Activated naive CD8-positive, alpha-beta T cell treated with anti-CD3 and anti-CD28 coated beads, Interleukin-2, amount 10 ng/mL, durations not matched to agents 7 days and 5 days (primary cell): ENCODE measurements around the gene MAP3K20. TPM values are rescaled to one million over a fixed set of nuclear protein-coding genes. Genes with fewer than 3 reads are reported as not detected.
A peak's percentile ranks its signal among the peaks of the same experiment; 100 is the strongest.
"Not testable (repeated sequence)": the region's sequence is repeated elsewhere in the genome, so short reads cannot be mapped to it uniquely, and the experiment has no call there.

Source experiments
- ATAC-seq: fragments of 150-1000 bp; cut with Tn5 transposase; one replicate; pipeline ENCODE4 v1.10.0; 2021; ENCODE audit warnings: low read depth, moderate library complexity
- POLR2A ChIA-PET: fragments of 350-600 bp; sonication (Branson Sonifier 250); formaldehyde crosslinking; loops from one replicate; lab custom pipeline; 2021; ENCODE audit warnings: antibody characterized with exemption; lab: Charles Lee
- DNase-seq: peaks from one replicate; pipeline ENCODE4 v3.0.0; 2021
- H3K27ac Mint-ChIP-seq: one replicate; pipeline ENCODE4 v1.8.0; 2022; ENCODE audit warnings: mild to moderate bottlenecking, mixed read lengths
- H3K27me3 Mint-ChIP-seq: one replicate; pipeline ENCODE4 v1.8.0; 2022; ENCODE audit warnings: mild to moderate bottlenecking, moderate library complexity, mixed read lengths
- H3K36me3 Mint-ChIP-seq: one replicate; pipeline ENCODE4 v1.8.0; 2021; ENCODE audit warnings: mild to moderate bottlenecking, mixed read lengths
- H3K4me1 Mint-ChIP-seq: one replicate; pipeline ENCODE4 v1.8.0; 2021; ENCODE audit warnings: mixed read lengths
- H3K4me3 Mint-ChIP-seq: one replicate; pipeline ENCODE4 v1.8.0; 2022; ENCODE audit warnings: mild to moderate bottlenecking, moderate library complexity, mixed read lengths
- H3K9me3 Mint-ChIP-seq: one replicate; pipeline ENCODE4 v1.8.0; 2021; ENCODE audit warnings: mixed read lengths
- total RNA-seq, 2 experiments: library from RNA; stranded (reverse); gene quantifications; one replicate each; pipeline ENCODE4 v1.2.3, GENCODE V29; 2021

MAP3K20 gene
- total RNA-seq: 10 to 100 TPM; 11.8 to 14.9 TPM

DNA sequence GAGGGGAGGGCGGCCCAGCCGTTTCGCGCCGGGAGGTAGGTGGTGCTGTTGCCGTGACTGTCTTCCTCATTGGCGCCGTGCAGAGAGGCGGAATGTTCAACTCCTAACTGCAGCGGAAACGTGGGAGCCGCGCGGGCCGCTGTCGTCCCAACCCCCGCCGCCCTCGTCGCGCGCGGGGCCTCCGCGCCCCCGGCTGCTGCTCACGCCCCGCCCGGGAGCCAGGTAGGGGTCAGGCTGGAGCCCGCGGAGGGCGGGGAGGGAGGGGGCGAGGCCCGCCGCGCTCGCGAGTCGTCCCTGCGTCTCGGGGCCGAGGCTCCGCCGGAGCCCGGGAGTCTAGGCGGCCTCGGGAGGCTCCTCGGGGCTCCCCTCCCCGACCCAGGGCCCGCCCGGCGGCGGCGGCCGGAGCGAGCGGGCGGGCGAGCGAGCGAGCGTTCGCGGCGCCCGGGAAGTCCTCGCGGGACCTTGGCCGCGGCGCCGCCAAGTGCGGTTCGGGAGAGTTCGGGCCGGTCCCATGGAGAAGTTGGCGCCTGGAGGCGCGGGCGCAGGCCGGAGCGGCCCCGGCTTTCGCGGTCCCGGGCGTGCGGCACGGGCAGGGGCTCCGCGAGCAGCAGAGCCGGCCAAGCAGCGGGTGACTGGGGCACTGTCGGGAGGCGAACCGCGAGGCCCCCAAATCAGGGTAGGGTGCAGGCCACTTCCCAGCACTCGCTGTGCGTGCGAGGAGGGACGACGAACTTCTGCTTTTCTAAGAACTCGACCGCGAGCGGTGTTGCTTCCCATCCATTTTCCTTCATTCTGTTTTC is at the start of gene MAP3K20:
Gene MAP3K20 (plus strand): TSS at position 66 of the 800 bp plus-strand sequence. CDS start 15,186 bp downstream, outside the sequence.
- Mint-ChIP-seq H3K27me3 (peaks cover 25% of the 10 kb centered on the region), H3K36me3 (peaks cover 3% of the 10 kb centered on the region), H3K27ac (peak within 1 kb of the TSS; percentile 78), H3K4me3 (peak within 1 kb of the TSS; percentile 83), H3K4me1 (peaks cover 22% of the 10 kb centered on the region), H3K9me3 (no peaks in the 10 kb centered on the region)
- ATAC-seq (peak; percentile 85), DNase-seq (peak; percentile 70)
- POLR2A ChIA-PET: no interaction called here

DNA sequence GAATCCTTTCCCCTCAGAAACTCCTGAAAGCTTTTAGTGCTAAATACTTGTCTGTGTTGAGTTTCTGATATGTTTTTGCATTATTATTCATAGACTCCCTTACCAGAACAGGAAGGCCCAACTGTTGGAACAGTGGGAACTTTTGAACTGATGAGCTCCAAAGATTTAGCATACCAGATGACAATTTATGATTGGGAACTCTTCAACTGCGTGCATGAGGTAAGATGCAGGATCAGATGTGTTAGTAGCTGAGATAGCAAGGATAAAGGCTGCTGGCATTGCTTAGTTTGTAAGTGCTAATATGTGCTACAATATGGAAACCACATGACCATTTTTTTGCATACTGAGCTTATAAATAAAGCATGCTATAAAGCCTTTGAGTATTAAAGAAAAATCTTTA is 49.2 kb upstream of the MAP3K20 start:
- POLR2A ChIA-PET: no interaction called here
- DNase-seq: no peak
- H3K9me3 Mint-ChIP-seq: no peaks in the 10 kb centered on the region
- ATAC-seq: no peak
- H3K4me3 Mint-ChIP-seq: no peak overlapping the region
- H3K4me1 Mint-ChIP-seq: peaks cover 3% of the 10 kb centered on the region
- peaks cover 9% of the 10 kb centered on the region for H3K27me3 Mint-ChIP-seq
- no peaks in the 10 kb centered on the region for H3K36me3 Mint-ChIP-seq
- H3K27ac Mint-ChIP-seq: no peak overlapping the region

DNA sequence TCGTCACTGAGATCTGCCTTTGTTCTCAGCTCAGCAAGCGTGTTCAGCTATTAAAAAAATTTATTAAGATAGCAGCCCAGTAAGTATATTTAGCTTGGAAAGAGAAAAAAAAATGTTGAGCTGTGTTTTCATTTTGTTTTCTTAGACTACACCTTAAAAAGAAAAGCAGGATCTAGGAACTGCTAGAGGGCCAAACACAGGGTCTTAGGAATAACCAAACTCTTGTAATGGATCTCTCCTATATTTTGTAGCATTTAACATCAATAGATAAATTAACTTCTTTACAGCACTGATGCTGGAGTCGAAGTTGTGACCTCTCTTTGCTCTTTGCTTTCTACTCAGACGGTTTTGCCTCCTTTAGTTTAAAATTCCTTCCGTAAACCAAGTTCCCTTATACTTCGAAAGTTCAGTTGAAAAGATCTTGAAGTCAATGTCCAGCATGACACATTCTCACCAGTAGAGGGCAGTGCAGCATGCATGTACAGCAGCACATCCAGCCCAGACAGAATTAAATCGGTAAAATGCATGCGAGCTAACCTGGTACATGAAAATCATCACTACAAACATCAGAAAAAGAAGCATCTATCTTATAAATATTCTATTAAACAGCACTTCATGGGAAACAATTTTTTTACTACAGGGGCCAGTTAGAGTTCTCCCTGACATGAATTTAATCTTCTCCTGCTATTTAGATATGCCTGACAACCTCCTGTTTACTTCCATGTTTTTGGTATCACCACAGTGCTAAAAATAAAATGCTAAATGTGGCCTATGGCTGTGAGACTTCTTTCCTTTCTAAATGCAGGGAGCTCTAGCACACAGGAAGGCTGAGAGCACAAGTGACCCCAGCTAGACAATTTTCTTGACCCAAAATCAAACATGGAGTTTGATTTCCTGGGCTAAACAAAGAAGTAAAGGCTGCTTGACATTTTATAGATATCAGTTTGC is 48.2 kb upstream of the MAP3K20 start:
- POLR2A ChIA-PET: interaction anchor here (1.3 kb wide), 1 partner anchor 189 kb away, joined by 3 read pairs; no protein-coding TSS in a partner anchor
- Mint-ChIP-seq H3K27ac (no peak overlapping the region), H3K36me3 (no peaks in the 10 kb centered on the region), H3K4me1 (peaks cover 3% of the 10 kb centered on the region), H3K27me3 (peaks cover 10% of the 10 kb centered on the region), H3K9me3 (no peaks in the 10 kb centered on the region), H3K4me3 (no peak overlapping the region)
- peak; percentile 58 for DNase-seq
- peak; percentile 52 for ATAC-seq

DNA sequence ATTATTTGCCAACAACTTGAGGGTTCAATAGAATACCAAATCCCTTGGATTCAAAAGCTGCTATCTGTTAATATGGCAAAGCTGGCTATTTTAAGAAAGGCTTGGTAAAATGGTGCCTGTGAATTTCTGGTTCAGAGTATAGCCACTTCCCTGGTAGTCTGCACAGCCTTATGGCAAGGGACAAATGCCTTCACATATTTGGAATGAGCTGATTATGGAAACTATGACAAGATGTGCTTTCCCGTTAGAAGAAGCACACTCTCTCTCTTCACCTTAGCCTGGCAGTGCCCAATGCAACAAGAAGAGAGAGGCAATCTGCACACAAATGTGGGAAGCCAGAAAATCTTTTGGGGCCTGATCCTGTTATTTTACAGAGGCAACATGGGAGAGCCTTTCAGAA is 47.5 kb upstream of the MAP3K20 start:
- H3K27me3 Mint-ChIP-seq: peaks cover 12% of the 10 kb centered on the region
- H3K4me3 Mint-ChIP-seq: no peak overlapping the region
- DNase-seq: no peak
- H3K36me3 Mint-ChIP-seq: no peaks in the 10 kb centered on the region
- POLR2A ChIA-PET: interaction anchor here (1.3 kb wide), 1 partner anchor 189 kb away, joined by 3 read pairs; no protein-coding TSS in a partner anchor
- ATAC-seq: no peak
- H3K27ac Mint-ChIP-seq: no peak overlapping the region
- peaks cover 3% of the 10 kb centered on the region for H3K4me1 Mint-ChIP-seq
- no peaks in the 10 kb centered on the region for H3K9me3 Mint-ChIP-seq

DNA sequence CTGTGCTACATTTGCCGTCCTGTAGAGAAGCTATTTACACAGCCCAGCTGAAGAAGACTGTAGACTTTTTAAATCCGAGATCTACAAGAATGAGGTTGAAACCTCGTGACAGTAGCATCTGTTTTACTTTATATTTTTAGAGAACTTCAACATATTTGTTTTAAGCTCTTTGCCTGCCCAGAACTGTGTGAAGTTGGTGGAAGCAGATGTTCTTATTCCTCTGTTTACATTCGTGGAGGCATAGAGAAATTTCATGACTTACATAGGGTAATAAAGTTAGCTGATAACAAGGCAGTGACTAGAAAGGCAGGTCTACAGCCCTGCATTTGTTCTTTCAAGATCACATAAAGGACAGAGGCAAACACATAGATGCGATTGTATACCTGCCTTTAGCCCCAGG is 47.0 kb upstream of the MAP3K20 start:
- POLR2A ChIA-PET: no interaction called here
- Mint-ChIP-seq H3K27me3 (peaks cover 12% of the 10 kb centered on the region), H3K4me3 (no peak overlapping the region), H3K4me1 (peaks cover 3% of the 10 kb centered on the region), H3K9me3 (no peaks in the 10 kb centered on the region), H3K27ac (no peak overlapping the region), H3K36me3 (no peaks in the 10 kb centered on the region)
- ATAC-seq: no peak
- no peak for DNase-seq

DNA sequence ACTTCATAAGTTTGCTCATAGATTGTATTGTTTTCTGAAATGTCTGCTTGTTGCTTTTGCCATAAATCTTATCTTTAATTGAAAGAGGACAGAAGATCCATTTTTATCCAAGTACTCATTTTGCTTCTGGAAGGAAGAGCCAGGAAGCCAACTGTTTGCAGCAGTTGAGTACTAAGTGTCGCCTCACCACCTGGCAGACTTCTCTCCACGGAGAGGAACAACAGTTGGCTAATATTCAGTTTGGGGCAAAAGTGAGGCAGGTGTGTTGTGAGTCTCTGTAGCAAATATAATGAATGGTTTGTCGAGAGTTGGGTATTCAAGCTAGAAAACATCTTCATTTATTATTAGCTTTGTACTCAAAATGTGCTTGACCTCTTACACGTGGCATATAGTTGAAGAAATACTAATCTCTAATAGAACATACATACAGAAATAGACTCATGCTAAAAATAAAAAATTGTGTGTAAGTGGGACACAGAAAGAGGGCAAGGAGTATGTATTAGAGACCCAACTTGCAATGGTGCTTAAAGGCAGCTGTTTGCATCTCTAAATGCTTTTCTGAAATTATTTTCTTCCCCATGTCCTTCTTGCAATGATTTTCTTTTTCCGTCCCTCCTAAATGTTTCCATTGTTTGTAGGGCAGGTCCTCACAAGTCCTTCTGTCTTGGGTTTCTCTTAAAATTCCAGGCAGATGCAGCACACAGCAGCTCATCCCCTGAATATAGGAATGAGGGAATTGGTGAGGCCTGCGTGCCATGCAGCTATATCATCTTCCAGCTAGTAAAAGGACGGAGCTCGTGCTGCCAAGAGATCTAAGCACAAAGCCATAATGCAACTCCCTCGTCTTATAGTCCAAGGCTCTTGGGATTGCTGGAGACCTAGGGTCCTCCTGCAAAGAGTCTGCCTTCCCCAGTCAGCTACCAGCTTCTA is 44.8 kb upstream of the MAP3K20 start:
- no peak overlapping the region for H3K4me3 Mint-ChIP-seq
- H3K36me3 Mint-ChIP-seq: no peaks in the 10 kb centered on the region
- H3K9me3 Mint-ChIP-seq: no peaks in the 10 kb centered on the region
- POLR2A ChIA-PET: no interaction called here
- H3K27me3 Mint-ChIP-seq: peaks cover 12% of the 10 kb centered on the region
- no peak for DNase-seq
- ATAC-seq: no peak
- H3K4me1 Mint-ChIP-seq: peaks cover 3% of the 10 kb centered on the region
- H3K27ac Mint-ChIP-seq: no peak overlapping the region

DNA sequence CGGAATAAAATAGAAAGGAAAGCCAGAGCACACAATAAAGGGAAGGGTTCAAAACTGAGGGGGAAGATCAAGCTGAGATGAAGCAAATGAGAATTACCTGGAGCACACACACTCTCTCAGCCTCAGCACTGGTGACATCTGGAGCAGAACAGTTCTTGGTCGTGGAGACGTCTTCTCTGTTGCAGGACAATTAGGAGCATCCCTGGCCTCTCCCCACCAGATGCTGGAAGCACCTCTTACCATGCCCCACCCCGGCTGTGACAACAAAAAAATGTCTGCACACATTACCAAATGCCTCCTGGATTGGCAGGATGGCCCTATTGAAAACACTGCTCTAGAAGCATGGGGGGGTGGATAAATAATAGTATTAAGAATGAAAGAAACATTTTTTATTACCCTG is 43.6 kb upstream of the MAP3K20 start:
- Mint-ChIP-seq H3K27ac (no peak overlapping the region), H3K4me1 (peaks cover 3% of the 10 kb centered on the region), H3K27me3 (peaks cover 12% of the 10 kb centered on the region), H3K4me3 (no peak overlapping the region), H3K36me3 (no peaks in the 10 kb centered on the region), H3K9me3 (no peaks in the 10 kb centered on the region)
- ATAC-seq (no peak), DNase-seq (no peak)
- POLR2A ChIA-PET: no interaction called here

DNA sequence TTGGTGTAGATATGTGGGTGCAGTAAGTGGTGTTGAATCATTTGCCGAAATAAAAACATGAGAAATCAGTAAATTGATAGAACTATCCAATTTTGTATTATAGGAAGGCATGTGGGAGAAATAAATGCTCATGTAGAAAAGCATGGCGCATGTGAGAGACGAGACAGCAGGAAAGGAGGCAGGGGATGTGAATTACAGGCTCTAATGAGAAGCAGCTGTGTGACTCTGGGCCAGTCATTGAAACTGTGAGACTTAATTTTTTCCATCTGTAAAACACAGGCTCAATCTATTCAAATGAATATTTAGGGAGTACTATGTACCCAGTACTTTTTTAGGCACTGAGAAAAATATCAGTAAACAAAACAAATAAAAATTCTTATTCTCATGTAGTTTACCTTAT is 42.6 kb upstream of the MAP3K20 start:
- peaks cover 12% of the 10 kb centered on the region for H3K27me3 Mint-ChIP-seq
- ATAC-seq (no peak), DNase-seq (no peak)
- no peak overlapping the region for H3K4me3 Mint-ChIP-seq
- no peaks in the 10 kb centered on the region for H3K4me1 Mint-ChIP-seq
- POLR2A ChIA-PET: no interaction called here
- H3K27ac Mint-ChIP-seq: no peak overlapping the region
- no peaks in the 10 kb centered on the region for H3K9me3 Mint-ChIP-seq
- no peaks in the 10 kb centered on the region for H3K36me3 Mint-ChIP-seq

DNA sequence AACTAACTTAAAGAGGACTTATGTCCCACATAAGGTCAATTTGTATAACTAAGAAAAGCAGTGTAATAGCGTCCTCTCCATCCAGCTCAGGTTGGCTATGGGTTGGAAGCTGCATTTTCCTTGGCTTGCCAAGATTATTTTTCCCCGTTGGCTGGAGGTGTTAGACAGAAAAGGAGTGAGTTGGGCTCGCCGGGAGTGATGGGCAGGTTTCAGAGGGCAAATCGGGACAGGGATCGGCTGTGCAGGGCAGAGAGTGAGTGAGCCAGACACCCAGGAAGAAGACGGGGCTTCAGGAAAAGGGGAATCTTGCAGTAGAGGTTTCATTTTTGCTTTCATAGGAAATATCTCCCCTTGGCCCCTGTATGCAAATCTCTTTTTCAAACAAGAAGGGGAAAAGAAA is 41.5 kb upstream of the MAP3K20 start:
- POLR2A ChIA-PET: no interaction called here
- Mint-ChIP-seq H3K27ac (no peak overlapping the region), H3K36me3 (no peaks in the 10 kb centered on the region), H3K27me3 (peaks cover 12% of the 10 kb centered on the region), H3K4me1 (no peaks in the 10 kb centered on the region), H3K9me3 (no peaks in the 10 kb centered on the region), H3K4me3 (no peak overlapping the region)
- ATAC-seq (no peak), DNase-seq (no peak)

DNA sequence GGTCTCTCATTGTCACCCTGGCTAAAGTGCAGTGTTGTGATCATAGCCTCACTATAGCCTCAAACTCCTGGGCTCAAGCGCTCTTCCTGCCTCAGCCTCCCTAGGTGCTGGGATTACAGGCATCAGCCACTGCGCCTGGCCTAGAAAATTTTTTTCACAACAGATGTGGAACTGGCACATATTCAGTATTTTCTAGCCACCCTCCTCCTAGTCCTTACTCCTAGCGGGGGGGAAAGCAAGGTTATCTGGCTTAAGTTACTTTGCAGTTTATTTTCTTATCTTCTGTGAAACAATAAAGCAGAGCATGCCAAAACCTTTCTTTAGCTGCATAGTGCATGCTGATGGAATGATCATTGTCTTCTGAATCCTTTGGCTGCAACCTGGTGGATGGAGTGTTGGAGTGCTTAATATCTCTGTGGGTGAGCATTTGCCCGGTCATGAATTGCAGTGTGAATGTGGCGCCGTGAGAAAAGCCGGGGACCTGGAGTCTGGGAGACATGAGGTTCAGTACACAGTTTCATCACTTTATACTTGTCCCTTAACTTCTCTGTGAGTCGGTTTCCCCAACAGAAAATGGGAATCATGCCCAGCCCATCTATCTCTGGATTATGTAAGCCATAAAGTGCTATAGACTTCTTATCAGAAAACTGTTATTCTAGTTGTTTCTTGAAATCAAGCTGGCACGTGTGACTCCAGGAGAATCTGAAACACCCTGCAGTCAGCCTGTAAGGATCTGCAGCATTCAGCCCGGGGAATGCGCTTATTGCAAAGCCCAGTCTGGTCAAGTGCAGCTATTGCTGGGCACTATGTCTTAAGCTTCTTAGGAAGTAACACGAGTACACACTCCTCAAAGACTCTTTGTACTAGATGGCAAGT is 38.2 kb upstream of the MAP3K20 start:
- Mint-ChIP-seq H3K9me3 (no peaks in the 10 kb centered on the region), H3K27me3 (peaks cover 4% of the 10 kb centered on the region), H3K4me1 (no peaks in the 10 kb centered on the region), H3K36me3 (no peaks in the 10 kb centered on the region), H3K4me3 (no peak overlapping the region), H3K27ac (no peak overlapping the region)
- POLR2A ChIA-PET: no interaction called here
- ATAC-seq (no peak), DNase-seq (no peak)

DNA sequence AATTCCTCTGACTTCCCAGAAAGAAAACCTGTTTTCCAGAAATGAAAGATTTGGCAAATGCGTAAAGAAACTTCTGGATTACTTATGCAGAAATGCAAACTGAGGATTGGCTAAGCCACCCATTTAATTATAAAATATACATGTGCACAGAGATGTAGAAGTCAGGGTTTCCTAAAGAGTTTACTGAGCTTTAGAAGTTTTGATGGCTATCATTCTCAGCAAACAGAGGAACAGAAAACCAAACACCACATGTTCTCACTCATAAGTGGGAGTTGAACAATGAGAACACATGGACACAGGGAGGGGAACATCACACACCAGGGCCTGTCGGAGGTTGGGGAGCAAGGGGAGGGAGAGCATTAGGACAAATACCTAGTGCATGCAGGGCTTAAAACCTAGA is 37.4 kb upstream of the MAP3K20 start:
- H3K36me3 Mint-ChIP-seq, H3K27me3 Mint-ChIP-seq, POLR2A ChIA-PET, ATAC-seq, H3K4me3 Mint-ChIP-seq, DNase-seq, H3K9me3 Mint-ChIP-seq, H3K27ac Mint-ChIP-seq, H3K4me1 Mint-ChIP-seq: not testable (repeated sequence)

DNA sequence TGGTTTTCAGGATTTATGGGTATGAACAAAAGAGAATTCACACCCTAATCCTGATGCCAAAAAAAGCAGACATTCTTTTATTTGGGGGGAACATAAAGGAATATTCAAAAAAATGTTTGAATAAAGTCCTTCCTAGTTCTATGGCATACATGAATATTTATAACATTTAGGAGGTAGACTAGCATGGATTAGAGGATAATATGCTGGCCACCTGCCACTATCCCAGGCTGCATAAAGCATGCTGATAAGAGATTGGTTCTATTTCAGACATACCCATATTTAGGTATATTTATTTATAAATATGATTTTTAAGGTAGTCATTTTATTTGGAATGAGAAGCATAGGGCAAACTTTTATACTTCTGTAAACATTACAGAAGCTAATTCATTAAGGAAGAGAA is 34.9 kb upstream of the MAP3K20 start:
- DNase-seq (no peak), ATAC-seq (no peak)
- POLR2A ChIA-PET: no interaction called here
- no peaks in the 10 kb centered on the region for H3K36me3 Mint-ChIP-seq
- H3K4me1 Mint-ChIP-seq: no peaks in the 10 kb centered on the region
- H3K27ac Mint-ChIP-seq: no peak overlapping the region
- peaks cover 2% of the 10 kb centered on the region for H3K27me3 Mint-ChIP-seq
- H3K4me3 Mint-ChIP-seq: no peak overlapping the region
- H3K9me3 Mint-ChIP-seq: no peaks in the 10 kb centered on the region
